K562 (cell line): ENCODE results near the gene DNM1. TPM values are rescaled to one million over a fixed set of nuclear protein-coding genes. Genes with fewer than 3 reads are reported as not detected.
A peak's percentile ranks its signal among the peaks of the same experiment; 100 is the strongest.

Source experiments
- ATF1 ChIP-seq, 2 experiments: fragments of 450-650 bp in 1 of 2; IDR thresholded peaks; 2 replicates each; pipeline ENCODE4 v1.6.1; 2016; ENCODE audit warnings: missing compliant biosample characterization in 1 of 2, missing genetic modification characterization in 1 of 2
- BCL6 ChIP-seq: fragments of 250-450 bp; sonication (Bioruptor Pico); IDR thresholded peaks from 2 replicates; pipeline ENCODE4 v1.4.0; 2020
- CHD1 ChIP-seq: fragments of 200-600 bp; sonication (generic); IDR thresholded peaks from one replicate; pipeline ENCODE4 v1.6.1; 2012; ENCODE audit warnings: mild to moderate bottlenecking, moderate library complexity, low read length, inconsistent platforms
- ELF2 ChIP-seq: fragments of 250-450 bp; sonication (Bioruptor Pico); IDR thresholded peaks from 2 replicates; pipeline ENCODE4 v1.5.0; 2021; ENCODE audit warnings: mild to moderate bottlenecking
- KLF10 ChIP-seq: fragments of 250-450 bp; sonication (Bioruptor Pico); IDR thresholded peaks from 2 replicates; pipeline ENCODE4 v1.6.1; 2021; ENCODE audit warnings: matching md5 sums
- MAFK ChIP-seq: IDR thresholded peaks from 2 replicates; pipeline ENCODE4 v1.6.1; 2011; ENCODE audit warnings: low read length, improper control_type of control experiment
- PML ChIP-seq: IDR thresholded peaks from 2 replicates; pipeline ENCODE4 v1.6.1; 2012; ENCODE audit warnings: low read length, inconsistent platforms
- SMARCA5 ChIP-seq: fragments of 450-650 bp; IDR thresholded peaks from 2 replicates; pipeline ENCODE4 v1.6.1; 2016
- SOX6 ChIP-seq: fragments of 450-650 bp; IDR thresholded peaks from 2 replicates; pipeline ENCODE4 v1.6.1; 2014; ENCODE audit warnings: mild to moderate bottlenecking
- YY1 ChIP-seq, 3 experiments: IDR thresholded peaks; 2 replicates each; pipeline ENCODE4 v1.6.1; 2011; ENCODE audit warnings: low read length in 2 of 3, mild to moderate bottlenecking in 2 of 3, moderate library complexity in 2 of 3, borderline replicate concordance in 1 of 3, control low read depth in 1 of 3, low read depth in 1 of 3; ENCODE audit not compliant: insufficient read depth in 3 of 3, insufficient replicate concordance in 2 of 3, control insufficient read depth in 1 of 3, insufficient read length in 1 of 3; ENCODE audit errors: extremely low read depth in 1 of 3
- ZNF121 ChIP-seq: sonication (generic); formaldehyde crosslinking; conservative IDR thresholded peaks from 2 replicates; pipeline ENCODE4 v1.8.0; 2022; ENCODE audit warnings: missing genetic modification reagents
- ZNF217 ChIP-seq: sonication (generic); formaldehyde crosslinking; IDR thresholded peaks from 2 replicates; pipeline ENCODE4 v1.8.0; 2022; ENCODE audit warnings: mild to moderate bottlenecking, missing genetic modification reagents
- ZNF551 ChIP-seq: fragments of 250-450 bp; sonication (Bioruptor Pico); IDR thresholded peaks from 2 replicates; pipeline ENCODE4 v1.5.0; 2021; ENCODE audit warnings: mild to moderate bottlenecking, moderate library complexity
- ZNF561 ChIP-seq: fragments of 450-650 bp; formaldehyde crosslinking; conservative IDR thresholded peaks from 2 replicates; pipeline ENCODE4 v1.4.0; 2020; ENCODE audit warnings: mild to moderate bottlenecking, moderate library complexity
- polyA plus RNA-seq, 8 experiments: library from polyadenylated mRNA; depleted of rRNA in 4 of 8; stranded (reverse) in 5 of 8; unstranded in 3 of 8; fragments of >200 nt; fragmentation: Nextera tagmentation in 2 of 8; fragmentation: Illumina TruSeq in 1 of 8; extraction: Ambion mirVana in 2 of 8; extraction: Trizol in 1 of 8; gene quantifications; 2 replicates each; pipeline versions ENCODE4 v1.2.1 to v1.2.3, GENCODE V29; 2011 to 2014; ENCODE audit warnings: inconsistent platforms in 1 of 8, missing spikeins in 1 of 8
- total RNA-seq, 7 experiments: library from RNA; depleted of rRNA in 6 of 7; stranded (reverse); fragments of >200 nt in 6 of 7; fragmentation: Illumina TruSeq in 2 of 7; extraction: Trizol in 2 of 7; gene quantifications; 2 replicates each; pipeline versions ENCODE4 v1.2.1 to v1.2.3, GENCODE V29; 2011 to 2021; ENCODE audit warnings: low replicate concordance in 1 of 7
- TF ChIP-seq, protein P1 (sequence below): fragments of 250-450 bp; sonication (Bioruptor Pico); IDR thresholded peaks from 2 replicates; pipeline ENCODE4 v1.8.0; 2022; ENCODE audit warnings: moderate library complexity, mild to moderate bottlenecking, inconsistent platforms
- TF ChIP-seq, protein P2 (sequence below): fragments of 250-450 bp; sonication (Bioruptor Pico); IDR thresholded peaks from 2 replicates; pipeline ENCODE4 v1.4.0; 2020; ENCODE audit warnings: mild to moderate bottlenecking
- TF ChIP-seq, protein P3 (sequence below): fragments of 250-450 bp; sonication (Bioruptor Pico); IDR thresholded peaks from 2 replicates; pipeline ENCODE4 v1.4.0; 2020; ENCODE audit warnings: mild to moderate bottlenecking, moderate library complexity, borderline replicate concordance

DNM1 gene
- total and polyA plus RNA-seq, 9 of the 15 experiments (the other 6 are each of a cell fraction or from before 2014, with no cell fraction given) = 0.39 to 23.1 (median 9.1) TPM

DNA sequence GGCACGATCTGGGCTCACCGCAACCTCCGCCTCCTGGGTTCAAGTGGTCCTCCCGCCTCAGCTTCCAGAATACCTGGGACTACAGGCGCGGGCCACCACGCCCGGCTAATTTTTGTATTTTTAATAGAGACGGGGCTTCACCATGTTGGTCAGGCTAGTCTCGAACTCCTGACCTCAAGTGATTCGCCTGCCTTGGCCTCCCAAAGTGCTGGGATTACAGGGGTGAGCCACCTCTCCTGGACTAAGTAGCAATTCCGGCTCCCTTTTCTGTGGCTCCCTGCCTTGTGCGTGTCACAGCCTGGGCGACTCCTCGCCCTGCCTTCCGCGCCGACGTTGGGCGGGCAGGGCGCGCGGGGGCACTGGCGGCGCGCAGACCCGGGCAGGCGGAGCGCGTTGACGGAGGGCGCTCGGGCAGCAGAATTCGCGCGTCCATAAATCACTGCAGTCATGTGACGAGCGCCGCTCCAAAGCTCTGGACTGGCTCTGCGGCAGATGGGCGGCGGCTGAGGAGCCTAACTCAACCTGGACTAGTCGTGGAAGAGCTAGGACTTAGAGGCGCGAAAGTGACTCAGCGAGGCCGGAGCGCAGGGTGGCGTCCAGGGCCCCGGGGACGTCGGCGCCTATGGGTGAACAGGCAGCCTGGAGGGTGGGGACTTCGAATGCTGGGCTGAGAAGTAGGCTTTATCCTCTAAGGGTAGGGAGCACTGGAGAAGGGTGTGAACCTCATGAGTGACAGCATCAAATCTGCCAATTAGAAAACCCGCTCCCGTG is 10.4 kb upstream of the DNM1 start (continued):
- TF ChIP-seq, protein P1, sequence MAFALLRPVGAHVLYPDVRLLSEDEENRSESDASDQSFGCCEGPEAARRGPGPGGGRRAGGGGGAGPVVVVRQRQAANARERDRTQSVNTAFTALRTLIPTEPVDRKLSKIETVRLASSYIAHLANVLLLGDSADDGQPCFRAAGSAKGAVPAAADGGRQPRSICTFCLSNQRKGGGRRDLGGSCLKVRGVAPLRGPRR (CRISPR knock-in tag) = peak; percentile 84; the same call in 1 of the 2 replicates
- TF ChIP-seq PML (no peak), SMARCA5 (no peak), ZNF217 (CRISPR knock-in tag) (no peak), MAFK (peak; percentile 50), YY1 (IDR thresholded peaks at IDR 0.05; ENCODE audit: borderline replicate concordance in 1 of 3, control insufficient read depth in 1 of 3, extremely low read depth in 1 of 3, insufficient read depth in 3 of 3, insufficient read length in 1 of 3, insufficient replicate concordance in 2 of 3, low read depth in 1 of 3, low read length in 2 of 3) (peak in 2 of 3 experiments; percentile 55 to 62), KLF10 (CRISPR knock-in tag) (no peak), SOX6 (no peak), ZNF551 (CRISPR knock-in tag) (no peak), BCL6 (no peak; the same call in 1 of the 2 replicates), ZNF561 (CRISPR knock-in tag) (0 out of 2 replicates have a peak, but pooled peaks have one; percentile 6), CHD1 (no peak), ZNF121 (no peak), ATF1 (CRISPR knock-in tag; IDR thresholded peaks at IDR 0.05) (no peak), ATF1 (tag; IDR thresholded peaks at IDR 0.05) (peak; percentile 91), ELF2 (CRISPR knock-in tag) (no peak)
- TF ChIP-seq, protein P2, sequence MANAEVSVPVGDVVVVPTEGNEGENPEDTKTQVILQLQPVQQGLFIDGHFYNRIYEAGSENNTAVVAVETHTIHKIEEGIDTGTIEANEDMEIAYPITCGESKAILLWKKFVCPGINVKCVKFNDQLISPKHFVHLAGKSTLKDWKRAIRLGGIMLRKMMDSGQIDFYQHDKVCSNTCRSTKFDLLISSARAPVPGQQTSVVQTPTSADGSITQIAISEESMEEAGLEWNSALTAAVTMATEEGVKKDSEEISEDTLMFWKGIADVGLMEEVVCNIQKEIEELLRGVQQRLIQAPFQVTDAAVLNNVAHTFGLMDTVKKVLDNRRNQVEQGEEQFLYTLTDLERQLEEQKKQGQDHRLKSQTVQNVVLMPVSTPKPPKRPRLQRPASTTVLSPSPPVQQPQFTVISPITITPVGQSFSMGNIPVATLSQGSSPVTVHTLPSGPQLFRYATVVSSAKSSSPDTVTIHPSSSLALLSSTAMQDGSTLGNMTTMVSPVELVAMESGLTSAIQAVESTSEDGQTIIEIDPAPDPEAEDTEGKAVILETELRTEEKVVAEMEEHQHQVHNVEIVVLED (CRISPR knock-in tag) = peak; percentile 87
- TF ChIP-seq, protein P3, sequence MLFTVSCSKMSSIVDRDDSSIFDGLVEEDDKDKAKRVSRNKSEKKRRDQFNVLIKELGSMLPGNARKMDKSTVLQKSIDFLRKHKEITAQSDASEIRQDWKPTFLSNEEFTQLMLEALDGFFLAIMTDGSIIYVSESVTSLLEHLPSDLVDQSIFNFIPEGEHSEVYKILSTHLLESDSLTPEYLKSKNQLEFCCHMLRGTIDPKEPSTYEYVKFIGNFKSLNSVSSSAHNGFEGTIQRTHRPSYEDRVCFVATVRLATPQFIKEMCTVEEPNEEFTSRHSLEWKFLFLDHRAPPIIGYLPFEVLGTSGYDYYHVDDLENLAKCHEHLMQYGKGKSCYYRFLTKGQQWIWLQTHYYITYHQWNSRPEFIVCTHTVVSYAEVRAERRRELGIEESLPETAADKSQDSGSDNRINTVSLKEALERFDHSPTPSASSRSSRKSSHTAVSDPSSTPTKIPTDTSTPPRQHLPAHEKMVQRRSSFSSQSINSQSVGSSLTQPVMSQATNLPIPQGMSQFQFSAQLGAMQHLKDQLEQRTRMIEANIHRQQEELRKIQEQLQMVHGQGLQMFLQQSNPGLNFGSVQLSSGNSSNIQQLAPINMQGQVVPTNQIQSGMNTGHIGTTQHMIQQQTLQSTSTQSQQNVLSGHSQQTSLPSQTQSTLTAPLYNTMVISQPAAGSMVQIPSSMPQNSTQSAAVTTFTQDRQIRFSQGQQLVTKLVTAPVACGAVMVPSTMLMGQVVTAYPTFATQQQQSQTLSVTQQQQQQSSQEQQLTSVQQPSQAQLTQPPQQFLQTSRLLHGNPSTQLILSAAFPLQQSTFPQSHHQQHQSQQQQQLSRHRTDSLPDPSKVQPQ (CRISPR knock-in tag) = peak; percentile 70; the same call in 1 of the 2 replicates
- TF ChIP-seq, all 486 proteins: peak for 87
